ENCODE results near the gene CALB2. TPM values are rescaled to one million over a fixed set of nuclear protein-coding genes. Genes with fewer than 3 reads are reported as not detected.

CALB2 gene
- total RNA-seq, 1 experiment from 2014 or later, result 5.5 TPM

GRCh38 chr16:71347146-71347545, 11.4 kb upstream of the CALB2 start:
- H3K4me1 ChIP-seq (ENCODE audit: control insufficient read depth in 1 of 2, insufficient read depth in 2 of 2, low read length in 2 of 2), result no peaks in the 10 kb centered on the region
- no peaks in the 10 kb centered on the region for H4K20me1 ChIP-seq (ENCODE audit: insufficient read depth)
- no peak overlapping the region for H3K4me3 ChIP-seq (replicated peaks in 1 of 2; ENCODE audit: low read depth in 1 of 2, low read length in 2 of 2)
- H3K4me2 ChIP-seq (ENCODE audit: low read length), result no peak overlapping the region
- H2AFZ ChIP-seq (ENCODE audit: low read depth, low read length, poor library complexity, severe bottlenecking), result no peak overlapping the region
- no peaks in the 10 kb centered on the region for H3K36me3 ChIP-seq (ENCODE audit: control insufficient read depth in 1 of 2, insufficient read depth in 2 of 2, low read length in 2 of 2)
- intact Hi-C loops (cut with micrococcal nuclease), result no loop called here
- H3K9me3 ChIP-seq (ENCODE audit: control insufficient read depth in 1 of 2, insufficient read depth in 1 of 2, low read depth in 1 of 2, low read length in 2 of 2), result no peaks in the 10 kb centered on the region
- no peak for ATAC-seq
- no peak for DNase-seq (ENCODE audit: low read depth, low spot score)
- TF ChIP-seq EZH2phosphoT487 (IDR thresholded peaks at IDR 0.05; ENCODE audit: borderline replicate concordance), result no peak
- TF ChIP-seq RAD21 (IDR thresholded peaks at IDR 0.05; ENCODE audit: low read depth), result no peak
- TF ChIP-seq CTCF (IDR thresholded peaks at IDR 0.05 in 2 of 3, conservative IDR thresholded peaks at IDR 0.05 in 1 of 3; ENCODE audit: borderline replicate concordance in 1 of 3, insufficient read depth in 1 of 3, low read depth in 2 of 3, low read length in 2 of 3), result no peak
- TF ChIP-seq ATF3 (IDR thresholded peaks at IDR 0.05), result no peak
- TF ChIP-seq TCF7L2 (IDR thresholded peaks at IDR 0.05; ENCODE audit: borderline replicate concordance, extremely low read depth, insufficient read depth, insufficient read length), result no peak
- ChIA-PET RAD21 (ENCODE audit: low non-redundant PET in 1 of 2, low total read pairs in 2 of 2, uncharacterized antibody in 2 of 2, unreplicated experiment in 2 of 2) (no interaction called here), POLR2A (interaction anchor here (1.4 kb wide), 1 partner anchor 9 kb away, joined by 3 read pairs; no protein-coding TSS in a partner anchor), CTCF (no interaction called here)
- no peaks in the 10 kb centered on the region for H3K27me3 ChIP-seq (ENCODE audit: insufficient read depth, low read length)
- H3K79me2 ChIP-seq (ENCODE audit: insufficient read depth, low read length), result no peaks in the 10 kb centered on the region
- H3K9ac ChIP-seq (ENCODE audit: low read length), result no peak overlapping the region
- no peak overlapping the region for H3K27ac ChIP-seq (ENCODE audit: low read depth, low read length)
- no TSS peak for BruUV-seq (replicated peaks)
- no peaks in the 10 kb centered on the region for H3K9me2 ChIP-seq (ENCODE audit: insufficient read depth)

- CTCF ChIA-PET, result no interaction called here
- no TSS peak for BruUV-seq (replicated peaks)
- intact Hi-C loops (cut with micrococcal nuclease), result no loop called here
- no peak for TF ChIP-seq RAD21 (IDR thresholded peaks at IDR 0.05; ENCODE audit: low read depth)
- TF ChIP-seq YY1 (IDR thresholded peaks at IDR 0.05; ENCODE audit: extremely low read depth, insufficient replicate concordance, low read depth, low read length), result no peak
- TF ChIP-seq EZH2 (IDR thresholded peaks at IDR 0.05), result no peak
- TF ChIP-seq ELF1 (IDR thresholded peaks at IDR 0.05; ENCODE audit: borderline replicate concordance, low read depth), result no peak
- no peak for TF ChIP-seq POLR2AphosphoS5 (IDR thresholded peaks at IDR 0.05; ENCODE audit: low read depth, low read length)
- TF ChIP-seq JUND (IDR thresholded peaks at IDR 0.05), result no peak
- TF ChIP-seq CBX3 (IDR thresholded peaks at IDR 0.05; ENCODE audit: low read depth), result no peak
- TF ChIP-seq EZH2phosphoT487 (IDR thresholded peaks at IDR 0.05; ENCODE audit: borderline replicate concordance), result no peak
- no peak for TF ChIP-seq CEBPB (IDR thresholded peaks at IDR 0.05; ENCODE audit: low read depth)
- TF ChIP-seq SP1 (IDR thresholded peaks at IDR 0.05; ENCODE audit: low read depth), result no peak
- TF ChIP-seq MAX (IDR thresholded peaks at IDR 0.05), result no peak
- TF ChIP-seq SIN3A (IDR thresholded peaks at IDR 0.05; ENCODE audit: low read depth), result no peak
- TF ChIP-seq ZBTB33 (IDR thresholded peaks at IDR 0.05; ENCODE audit: extremely low read depth, insufficient replicate concordance, low read length), result no peak
Observed at GRCh38 chr16:71348262-71349085, 10.0 kb upstream of the CALB2 start.

More at GRCh38 chr16:71348262-71349085, 10.0 kb upstream of the CALB2 start:
- H3K4me3 ChIP-seq (replicated peaks in 1 of 2; ENCODE audit: low read depth in 1 of 2, low read length in 2 of 2), result no peak overlapping the region
- no peak overlapping the region for H2AFZ ChIP-seq (ENCODE audit: low read depth, low read length, poor library complexity, severe bottlenecking)
- no peak overlapping the region for H3K4me2 ChIP-seq (ENCODE audit: low read length)
- no peaks in the 10 kb centered on the region for H4K20me1 ChIP-seq (ENCODE audit: insufficient read depth)
- no peak overlapping the region for H3K27ac ChIP-seq (ENCODE audit: low read depth, low read length)
- RAD21 ChIA-PET (ENCODE audit: low non-redundant PET in 1 of 2, low total read pairs in 2 of 2, uncharacterized antibody in 2 of 2, unreplicated experiment in 2 of 2), result no interaction called here
- ATAC-seq, result no peak
- H3K4me1 ChIP-seq (ENCODE audit: control insufficient read depth in 1 of 2, insufficient read depth in 2 of 2, low read length in 2 of 2), result no peaks in the 10 kb centered on the region
- no peaks in the 10 kb centered on the region for H3K36me3 ChIP-seq (ENCODE audit: control insufficient read depth in 1 of 2, insufficient read depth in 2 of 2, low read length in 2 of 2)
- no peaks in the 10 kb centered on the region for H3K9me3 ChIP-seq (ENCODE audit: control insufficient read depth in 1 of 2, insufficient read depth in 1 of 2, low read depth in 1 of 2, low read length in 2 of 2)
- DNase-seq (ENCODE audit: low read depth, low spot score), result no peak
- POLR2A ChIA-PET, result no interaction called here
- H3K9ac ChIP-seq (ENCODE audit: low read length), result no peak overlapping the region
- no peaks in the 10 kb centered on the region for H3K27me3 ChIP-seq (ENCODE audit: insufficient read depth, low read length)
- no peaks in the 10 kb centered on the region for H3K79me2 ChIP-seq (ENCODE audit: insufficient read depth, low read length)
- H3K9me2 ChIP-seq (ENCODE audit: insufficient read depth), result no peaks in the 10 kb centered on the region
